Regular cardiac myocyte (primary cell): ENCODE results near the gene P4HA1. TPM values are rescaled to one million over a fixed set of nuclear protein-coding genes. Genes with fewer than 3 reads are reported as not detected.

Source experiments
- total RNA-seq: library from RNA; depleted of rRNA; stranded (reverse); fragments of >200 nt; gene quantifications from 2 replicates; pipeline ENCODE4 v1.2.3, GENCODE V29; 2014

P4HA1 gene
- 411 and 711 TPM in 2 replicates for total RNA-seq

DNA sequence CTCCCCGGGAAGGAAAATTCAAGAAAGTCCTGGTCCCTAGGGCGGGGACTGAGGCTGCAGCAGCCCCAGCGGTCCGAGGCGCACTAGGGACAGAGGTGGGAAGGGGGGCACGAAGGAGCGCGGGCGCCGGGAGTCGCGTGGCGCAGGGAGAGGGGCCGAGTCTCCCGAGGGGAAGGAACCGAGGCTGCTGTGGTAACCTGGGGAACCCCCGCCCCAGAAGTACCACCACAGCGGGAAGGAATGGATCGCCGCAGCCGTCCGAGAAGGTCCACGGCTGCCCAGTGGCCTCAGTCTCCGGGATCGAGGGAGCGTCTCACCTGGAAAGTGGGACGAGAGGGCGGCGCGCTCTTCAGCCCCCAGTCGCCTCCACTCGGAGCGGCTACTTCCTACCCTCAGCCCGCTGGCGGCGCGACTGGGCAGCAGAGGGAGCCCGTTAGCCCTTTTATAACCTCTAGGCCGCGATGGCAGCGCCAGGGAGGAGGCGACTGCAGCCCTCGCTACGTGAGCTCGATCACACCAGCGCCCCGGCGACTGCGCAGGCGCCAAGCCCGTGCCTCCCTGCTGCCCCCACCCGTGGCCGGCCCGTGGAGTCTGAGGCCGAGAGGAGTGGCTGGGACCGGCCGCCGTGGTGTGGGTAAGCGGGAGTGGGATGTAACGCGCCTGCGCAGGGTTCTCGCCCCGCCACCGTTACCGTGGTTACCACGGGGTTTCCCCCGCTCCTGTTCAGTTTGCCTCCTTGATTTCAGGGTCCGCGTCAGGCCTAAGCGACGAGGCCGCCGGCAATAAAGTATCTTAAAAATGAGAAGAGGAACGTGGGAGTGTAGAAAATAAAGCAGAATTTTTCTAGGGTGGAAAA lies at the start of gene P4HA1:
Gene P4HA1 (minus strand): TSS at position 418 of the 856 bp plus-strand sequence. CDS start 21,983 bp downstream, outside the sequence.

DNA sequence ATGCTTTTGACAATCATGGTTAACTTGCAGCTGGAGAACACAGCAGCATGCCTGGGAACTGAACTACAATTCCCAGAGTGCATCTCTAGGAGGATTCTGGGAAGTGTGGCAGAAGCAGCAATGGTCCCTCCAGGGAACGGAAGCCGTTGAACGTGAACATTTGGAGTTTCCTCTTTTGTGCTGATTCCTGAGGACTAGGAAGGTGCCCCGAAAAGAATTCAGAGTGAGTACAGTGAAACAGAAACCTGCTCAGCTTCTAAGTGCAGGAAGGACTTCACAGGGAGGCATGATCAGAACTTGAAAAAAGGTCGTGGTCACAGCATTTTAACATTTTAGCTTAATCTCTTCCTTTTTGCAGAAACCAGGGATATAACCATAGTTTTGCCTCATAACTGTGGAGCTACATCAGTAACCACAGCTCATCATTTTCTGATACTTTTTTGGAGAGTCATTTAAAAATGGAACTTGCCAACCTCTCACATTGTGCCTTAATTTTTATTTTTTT lies 13.7 kb upstream of the P4HA1 start, which contains the start of gene NUDT13:
Gene NUDT13 (plus strand): TSS at position 111 of the 505 bp plus-strand sequence. CDS start 3,911 bp downstream, outside the sequence.

Other genes starting within 250 kb of the P4HA1 start
- under 0.01 TPM in 1 of 2 replicates, not detected in the other for gene OIT3, start 203.1 kb downstream of the P4HA1 start, total RNA-seq
- not detected in 2 replicates for gene PLA2G12B, start 142.1 kb downstream of the P4HA1 start, total RNA-seq
- 1.2 and 1.4 TPM in 2 replicates for gene NUDT13, start 13.6 kb upstream of the P4HA1 start, total RNA-seq
- 25.7 and 32.8 TPM in 2 replicates for gene ECD, start 71.1 kb upstream of the P4HA1 start, total RNA-seq
- 23.6 and 31.6 TPM in 2 replicates for gene FAM149B1, start 71.3 kb upstream of the P4HA1 start, total RNA-seq
- 21.7 and 65.8 TPM in 2 replicates for gene DNAJC9, start 150.4 kb upstream of the P4HA1 start, total RNA-seq
- gene MRPS16, start 155.8 kb upstream of the P4HA1 start, total RNA-seq, result 56.4 and 70.5 TPM in 2 replicates